ENCODE measurements around the gene FARP1.

The FARP1 gene

DNA sequence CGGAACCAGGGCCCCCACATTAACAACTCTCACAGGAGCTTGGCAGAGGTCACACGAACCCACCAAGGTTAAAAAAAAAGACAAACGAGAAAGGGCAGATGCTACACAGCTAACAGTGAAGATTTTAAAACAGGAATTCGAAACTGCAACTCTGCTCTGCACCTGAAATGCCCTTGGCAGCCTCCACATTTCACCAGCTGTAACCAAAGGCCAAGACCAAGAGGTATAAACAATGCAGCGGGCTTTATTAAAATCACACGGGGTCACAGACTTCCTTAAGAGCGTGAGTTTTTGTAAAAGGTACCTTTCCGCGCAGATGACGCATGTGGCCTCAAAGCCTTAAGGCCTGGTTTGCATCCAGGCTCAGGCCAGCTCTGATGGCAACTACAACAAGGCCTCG is 345.8 kb downstream of the FARP1 start:
- TF ChIP-seq, protein P1, sequence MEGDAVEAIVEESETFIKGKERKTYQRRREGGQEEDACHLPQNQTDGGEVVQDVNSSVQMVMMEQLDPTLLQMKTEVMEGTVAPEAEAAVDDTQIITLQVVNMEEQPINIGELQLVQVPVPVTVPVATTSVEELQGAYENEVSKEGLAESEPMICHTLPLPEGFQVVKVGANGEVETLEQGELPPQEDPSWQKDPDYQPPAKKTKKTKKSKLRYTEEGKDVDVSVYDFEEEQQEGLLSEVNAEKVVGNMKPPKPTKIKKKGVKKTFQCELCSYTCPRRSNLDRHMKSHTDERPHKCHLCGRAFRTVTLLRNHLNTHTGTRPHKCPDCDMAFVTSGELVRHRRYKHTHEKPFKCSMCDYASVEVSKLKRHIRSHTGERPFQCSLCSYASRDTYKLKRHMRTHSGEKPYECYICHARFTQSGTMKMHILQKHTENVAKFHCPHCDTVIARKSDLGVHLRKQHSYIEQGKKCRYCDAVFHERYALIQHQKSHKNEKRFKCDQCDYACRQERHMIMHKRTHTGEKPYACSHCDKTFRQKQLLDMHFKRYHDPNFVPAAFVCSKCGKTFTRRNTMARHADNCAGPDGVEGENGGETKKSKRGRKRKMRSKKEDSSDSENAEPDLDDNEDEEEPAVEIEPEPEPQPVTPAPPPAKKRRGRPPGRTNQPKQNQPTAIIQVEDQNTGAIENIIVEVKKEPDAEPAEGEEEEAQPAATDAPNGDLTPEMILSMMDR (IDR thresholded peaks at IDR 0.05) = no peak

GRCh38 chr13:98489446-98490194 is 346.7 kb downstream of the FARP1 start:
- TF ChIP-seq, protein P1 (IDR thresholded peaks at IDR 0.05) = no peak

DNA sequence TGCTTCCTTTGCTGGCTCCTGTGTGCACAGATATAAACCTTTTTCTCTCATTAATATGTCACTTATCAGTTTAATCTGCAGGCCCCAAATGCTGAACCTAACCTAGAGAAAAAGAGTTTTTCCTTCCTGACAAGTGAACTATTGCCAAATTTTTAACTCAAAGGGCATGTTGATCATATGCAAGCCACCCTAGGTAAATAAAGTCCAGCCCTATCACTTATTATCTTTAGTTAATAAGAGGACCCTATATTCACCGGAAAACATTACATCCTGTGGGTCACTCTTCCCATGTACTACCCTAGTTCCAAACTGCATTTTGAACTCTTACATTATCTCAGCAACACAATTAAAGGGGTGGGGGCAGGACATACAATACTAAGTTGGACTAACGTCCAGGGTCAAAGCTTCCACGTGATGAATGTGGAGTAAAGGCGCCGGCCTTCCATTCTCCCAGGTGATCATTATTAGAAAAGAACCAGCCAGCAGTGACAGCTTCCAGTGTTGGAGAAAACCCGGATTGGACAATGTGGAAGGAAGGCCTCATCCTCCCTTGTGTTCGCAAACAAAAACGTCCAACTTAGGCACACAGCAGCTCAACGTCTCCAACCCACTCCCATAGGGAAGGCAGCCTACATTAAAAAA is 347.4 kb downstream of the FARP1 start:
- TF ChIP-seq, protein P1 (IDR thresholded peaks at IDR 0.05) = no peak

GRCh38 chr13:98490866-98491265 is 348.0 kb downstream of the FARP1 start:
- TF ChIP-seq, protein P1 (IDR thresholded peaks at IDR 0.05) = no peak

DNA sequence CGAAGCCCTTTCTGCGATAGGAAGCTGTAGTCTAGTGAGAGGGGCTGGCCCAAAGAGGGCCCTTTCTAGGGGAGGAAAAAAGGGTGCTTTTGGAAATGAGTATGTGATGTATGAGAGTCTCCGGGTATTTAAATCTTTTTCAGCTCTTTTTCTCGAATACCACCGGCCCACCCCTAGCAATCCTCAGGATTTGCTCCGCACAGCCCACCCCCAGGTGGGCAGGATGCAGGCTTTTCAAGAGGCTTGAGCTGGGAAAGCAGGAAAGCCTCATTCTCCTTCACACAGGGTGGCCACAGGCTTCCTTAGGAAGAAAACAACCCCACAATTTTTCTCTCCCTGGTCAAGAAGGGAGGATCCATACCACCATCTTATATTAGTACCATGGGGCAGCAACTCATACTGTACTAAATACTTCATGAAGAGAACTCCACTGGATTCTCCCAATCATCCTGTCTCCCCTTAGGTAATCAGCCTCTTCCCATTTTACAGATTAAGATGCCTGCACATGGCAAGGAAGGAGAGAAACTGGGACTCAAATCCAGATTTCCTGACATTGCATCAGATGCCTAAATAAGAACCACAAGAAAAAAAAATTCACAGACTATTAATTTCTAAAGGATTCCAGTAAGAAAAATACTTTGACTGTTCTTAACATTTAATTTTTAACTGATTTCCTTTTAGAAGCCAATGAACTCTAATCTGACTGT is 349.6 kb downstream of the FARP1 start:
- TF ChIP-seq, protein P1 (IDR thresholded peaks at IDR 0.05) = no peak

GRCh38 chr13:98493042-98493712 is 350.3 kb downstream of the FARP1 start:
- TF ChIP-seq, protein P1 (IDR thresholded peaks at IDR 0.05) = no peak

DNA sequence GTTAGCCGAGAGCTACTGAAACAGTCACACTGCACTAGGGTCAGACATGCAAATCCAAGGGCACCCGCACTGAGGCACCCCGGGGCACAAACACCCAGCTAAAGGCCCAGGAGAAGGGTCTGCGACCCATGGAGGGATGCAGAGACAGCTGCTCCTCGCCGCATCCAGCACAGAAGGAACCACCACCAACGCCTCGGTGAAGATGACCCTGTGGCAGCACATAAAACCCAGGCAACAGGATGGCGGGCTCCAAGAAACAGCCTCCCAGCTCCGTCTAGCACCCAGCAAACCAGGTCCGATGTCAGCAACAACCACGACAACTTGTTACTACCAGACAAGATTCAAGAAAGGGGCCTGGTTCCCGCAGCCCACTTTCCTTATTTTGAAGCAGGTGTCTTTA is 351.9 kb downstream of the FARP1 start:
- TF ChIP-seq, protein P1 (IDR thresholded peaks at IDR 0.05) = no peak

All from LNCAP (cell line).